IMR-90 (cell line): ENCODE results near the gene RAB36. TPM values are rescaled to one million over a fixed set of nuclear protein-coding genes. Genes with fewer than 3 reads are reported as not detected.

Experiments
- ATAC-seq: fragments of 200-7000 bp; cut with Tn5 transposase; 2 replicates; pipeline ENCODE4 v1.9.1; 2020; ENCODE audit warnings: low read depth, mild to moderate bottlenecking, moderate library complexity
- BruUV-seq: library from RNA; stranded (reverse); fragments of 400-500 nt; replicated peaks from 2 replicates; lab custom pipeline; 2021; lab: Mats Ljungman, UMichigan
- CTCF ChIA-PET: fragments of 300-600 bp; formaldehyde crosslinking; extraction: SDS; loops from one replicate; lab custom pipeline; 2021; ENCODE audit warnings: antibody characterized with exemption; lab: Yijun Ruan, JAX
- POLR2A ChIA-PET: fragments of 300-600 bp; sonication (Branson Sonifier 250); formaldehyde crosslinking; loops from one replicate; lab custom pipeline; 2022; ENCODE audit warnings: antibody characterized with exemption; ENCODE audit not compliant: unreplicated experiment; lab: Charles Lee
- DNase-seq: peaks from one replicate; pipeline ENCODE4 v3.0.0; 2013
- H2AFZ ChIP-seq: replicated peaks from 2 replicates; pipeline ENCODE3; 2013; ENCODE audit warnings: low read length, mild to moderate bottlenecking; ENCODE audit not compliant: poor library complexity
- H2AK5ac ChIP-seq: 2 replicates; pipeline ENCODE4 v1.6.1; 2013; ENCODE audit warnings: low read depth, low read length, inconsistent platforms
- H2AK9ac ChIP-seq: replicated peaks from 2 replicates; pipeline ENCODE3; 2013; ENCODE audit warnings: mild to moderate bottlenecking, low read depth, low read length, moderate library complexity; ENCODE audit not compliant: poor library complexity
- H2BK120ac ChIP-seq: 2 replicates; pipeline ENCODE4 v1.6.1; 2013; ENCODE audit warnings: low read depth, low read length, inconsistent platforms
- H2BK15ac ChIP-seq: 3 replicates; pipeline ENCODE4 v1.6.1; 2013; ENCODE audit warnings: low read depth, low read length, inconsistent platforms
- H2BK20ac ChIP-seq: 2 replicates; pipeline ENCODE4 v1.6.1; 2013; ENCODE audit warnings: low read depth, mild to moderate bottlenecking, inconsistent platforms, low read length, moderate library complexity
- H2BK5ac ChIP-seq: 2 replicates; pipeline ENCODE4 v1.6.1; 2013; ENCODE audit warnings: mild to moderate bottlenecking, low read depth, low read length, inconsistent platforms; ENCODE audit not compliant: poor library complexity, severe bottlenecking
- H3K14ac ChIP-seq: replicated peaks from 2 replicates; pipeline ENCODE4 v1.6.1; 2013; ENCODE audit warnings: low read depth, low read length, inconsistent platforms
- H3K18ac ChIP-seq: 2 replicates; pipeline ENCODE4 v1.6.1; 2013; ENCODE audit warnings: low read depth, low read length, control low read depth
- H3K23ac ChIP-seq: 2 replicates; pipeline ENCODE4 v1.6.1; 2013; ENCODE audit warnings: low read depth, low read length, inconsistent platforms
- H3K27ac ChIP-seq: 2 replicates; pipeline ENCODE4 v1.5.1; 2013; ENCODE audit warnings: mild to moderate bottlenecking, control low read depth, low read length; ENCODE audit not compliant: insufficient read depth
- H3K27me3 ChIP-seq: 2 replicates; pipeline ENCODE4 v1.6.1; 2013; ENCODE audit warnings: low read length; ENCODE audit not compliant: control insufficient read depth, insufficient read depth
- H3K36me3 ChIP-seq: 2 replicates; pipeline ENCODE4 v1.6.1; 2013; ENCODE audit warnings: low read length, mixed read lengths; ENCODE audit not compliant: control insufficient read depth, insufficient read depth
- H3K4ac ChIP-seq: 2 replicates; pipeline ENCODE4 v1.6.1; 2013; ENCODE audit warnings: low read depth, low read length, inconsistent platforms
- H3K4me1 ChIP-seq: 2 replicates; pipeline ENCODE4 v1.6.1; 2013; ENCODE audit warnings: low read length, mixed read lengths; ENCODE audit not compliant: control insufficient read depth, insufficient read depth
- H3K4me2 ChIP-seq: 2 replicates; pipeline ENCODE4 v1.6.1; 2013; ENCODE audit warnings: low read depth, mild to moderate bottlenecking, control low read depth, low read length, moderate library complexity
- H3K4me3 ChIP-seq: 2 replicates; pipeline ENCODE4 v1.5.1; 2013; ENCODE audit warnings: low read depth, mild to moderate bottlenecking, control low read depth, low read length, moderate library complexity; ENCODE audit not compliant: insufficient read depth
- H3K56ac ChIP-seq: 2 replicates; pipeline ENCODE4 v1.6.1; 2013; ENCODE audit warnings: low read length, inconsistent platforms; ENCODE audit not compliant: insufficient read depth; ENCODE audit errors: extremely low read depth
- H3K79me1 ChIP-seq, 2 experiments: 2 replicates each; pipeline ENCODE4 v1.6.1; 2013; ENCODE audit warnings: low read length in 2 of 2, inconsistent platforms in 1 of 2, low read depth in 1 of 2
- H3K9ac ChIP-seq: 2 replicates; pipeline ENCODE4 v1.6.1; 2013; ENCODE audit warnings: low read depth, low read length, control low read depth
- H3K9me1 ChIP-seq: 2 replicates; pipeline ENCODE4 v1.6.1; 2013; ENCODE audit warnings: low read length, inconsistent platforms; ENCODE audit not compliant: insufficient read depth
- H3K9me3 ChIP-seq: 2 replicates; pipeline ENCODE4 v1.6.1; 2013; ENCODE audit warnings: low read length; ENCODE audit not compliant: control insufficient read depth, insufficient read depth
- H4K20me1 ChIP-seq: 2 replicates; pipeline ENCODE4 v1.6.1; 2013; ENCODE audit warnings: low read length, inconsistent platforms; ENCODE audit not compliant: insufficient read depth
- H4K5ac ChIP-seq: 2 replicates; pipeline ENCODE4 v1.6.1; 2013; ENCODE audit warnings: mild to moderate bottlenecking, low read depth, low read length, control low read depth
- H4K8ac ChIP-seq, 2 experiments: 2 replicates each; pipeline ENCODE4 v1.6.1; 2013; ENCODE audit warnings: low read depth in 2 of 2, low read length in 2 of 2, control low read depth in 1 of 2, inconsistent platforms in 1 of 2
- H4K91ac ChIP-seq: 2 replicates; pipeline ENCODE4 v1.6.1; 2013; ENCODE audit warnings: low read depth, low read length, inconsistent platforms; ENCODE audit not compliant: insufficient read depth
- BHLHE40 ChIP-seq: fragments of 150-350 bp; IDR thresholded peaks from 2 replicates; pipeline ENCODE4 v1.6.1; 2016; ENCODE audit warnings: mild to moderate bottlenecking, low read depth, low read length
- CEBPB ChIP-seq: IDR thresholded peaks from 2 replicates; pipeline ENCODE4 v1.6.1; 2012; ENCODE audit warnings: low read depth, low read length, improper control_type of control experiment
- CHD1 ChIP-seq: IDR thresholded peaks from 2 replicates; pipeline ENCODE4 v1.6.1; 2012; ENCODE audit warnings: low read depth, low read length, improper control_type of control experiment
- CTCF ChIP-seq: conservative IDR thresholded peaks from 2 replicates; pipeline ENCODE4 v1.5.1; 2012; ENCODE audit warnings: mild to moderate bottlenecking, low read depth, low read length, improper control_type of control experiment
- ELK1 ChIP-seq: fragments of 150-350 bp; IDR thresholded peaks from 2 replicates; pipeline ENCODE4 v1.6.1; 2016; ENCODE audit warnings: low read depth, mild to moderate bottlenecking, low read length, moderate library complexity, borderline replicate concordance
- FOS ChIP-seq: fragments of 150-350 bp; IDR thresholded peaks from 2 replicates; pipeline ENCODE4 v1.6.1; 2016; ENCODE audit warnings: low read depth, low read length
- MAFK ChIP-seq: IDR thresholded peaks from 2 replicates; pipeline ENCODE4 v1.6.1; 2012; ENCODE audit warnings: low read depth, low read length, improper control_type of control experiment
- MAZ ChIP-seq: IDR thresholded peaks from 2 replicates; pipeline ENCODE4 v1.6.1; 2012; ENCODE audit warnings: low read depth, mild to moderate bottlenecking, low read length, improper control_type of control experiment, moderate library complexity, borderline replicate concordance
- MXI1 ChIP-seq: IDR thresholded peaks from 2 replicates; pipeline ENCODE4 v1.6.1; 2012; ENCODE audit warnings: low read depth, mild to moderate bottlenecking, low read length, moderate library complexity, borderline replicate concordance
- NFE2L2 ChIP-seq: fragments of 150-350 bp; IDR thresholded peaks from 2 replicates; pipeline ENCODE4 v1.6.1; 2016; ENCODE audit warnings: low read depth, mild to moderate bottlenecking, low read length
- POLR2A ChIP-seq: IDR thresholded peaks from 2 replicates; pipeline ENCODE4 v1.6.1; 2012; ENCODE audit warnings: mild to moderate bottlenecking, low read depth, low read length
- RAD21 ChIP-seq: IDR thresholded peaks from 2 replicates; pipeline ENCODE4 v1.6.1; 2012; ENCODE audit warnings: low read length, improper control_type of control experiment
- RCOR1 ChIP-seq: IDR thresholded peaks from 2 replicates; pipeline ENCODE4 v1.6.1; 2012; ENCODE audit warnings: mild to moderate bottlenecking, low read length, improper control_type of control experiment; ENCODE audit not compliant: insufficient replicate concordance
- SMC3 ChIP-seq: fragments of 150-350 bp; IDR thresholded peaks from 2 replicates; pipeline ENCODE4 v1.6.1; 2016; ENCODE audit warnings: low read depth, mild to moderate bottlenecking, antibody characterized with exemption, low read length, moderate library complexity
- USF2 ChIP-seq: fragments of 150-350 bp; IDR thresholded peaks from 2 replicates; pipeline ENCODE4 v1.6.1; 2017; ENCODE audit warnings: mild to moderate bottlenecking, antibody characterized with exemption, low read length, low read depth
- WGBS, 2 experiments: methylation state at CpG; one replicate each; pipeline versions ENCODE4 v1.1.5 to v1.1.7; 2013; ENCODE audit warnings: missing lambda C conversion rate in 2 of 2; ENCODE audit not compliant: insufficient read length in 1 of 2; ENCODE audit errors: extremely low coverage in 2 of 2; 5-methylcytosine and 5-hydroxymethylcytosine counted together
- dilution Hi-C: fragments of 300-500 bp; cut with HindIII; formaldehyde crosslinking; loops from one replicate; pipeline ENCODE4 v1.14.3; 2018; ENCODE audit warnings: low sequenced_read_pairs; ENCODE audit not compliant: unreplicated experiment
- in situ Hi-C: fragments of 300-500 bp; cut with MboI; formaldehyde crosslinking; loops from 3 replicates; pipeline ENCODE4 v1.14.3; 2019; ENCODE audit warnings: low sequenced_read_pairs, inconsistent platforms, mixed read lengths
- intact Hi-C: fragments of 100-400 bp; cut with micrococcal nuclease; formaldehyde crosslinking; loops from 2 replicates; pipeline ENCODE4 v1.10.0; 2022
- polyA plus RNA-seq, 3 experiments: library from polyadenylated mRNA; depleted of rRNA; stranded (reverse); fragments of >200 nt; gene quantifications; 2 replicates each; pipeline ENCODE4 v1.2.3, GENCODE V29; 2012; ENCODE audit warnings: low replicate concordance in 1 of 3
- total RNA-seq: library from RNA; depleted of rRNA; stranded (reverse); fragments of >200 nt; gene quantifications from 2 replicates; pipeline ENCODE4 v1.2.3, GENCODE V29; 2012

Gene RAB36
- total and polyA plus RNA-seq, 2 of the 4 experiments (the other 2 are of a cell fraction) = 3.6 to 4.0 TPM

- no peak for ATAC-seq
- Histone ChIP-seq H3K23ac (no peak overlapping the region), H4K5ac (no peak overlapping the region), H2AFZ (no peak overlapping the region), H3K9me1 (no peaks in the 10 kb centered on the region), H3K36me3 (no peaks in the 10 kb centered on the region), H3K9me3 (no peaks in the 10 kb centered on the region), H3K4ac (no peak overlapping the region), H3K27me3 (peaks cover 6% of the 10 kb centered on the region; the same call in 1 of the 2 replicates), H2AK9ac (no peak overlapping the region), H4K91ac (no peak overlapping the region), H2BK15ac (no peak overlapping the region), H2BK120ac (no peak overlapping the region), H3K14ac (no peak overlapping the region), H2BK20ac (no peak overlapping the region), H3K4me2 (no peak overlapping the region), H3K18ac (no peak overlapping the region), H4K20me1 (no peaks in the 10 kb centered on the region), H3K56ac (no peak overlapping the region), H3K4me1 (no peaks in the 10 kb centered on the region), H3K79me1 (no peaks in the 10 kb centered on the region), H3K27ac (no peak overlapping the region), H3K9ac (no peak overlapping the region), H4K8ac (no peak overlapping the region), H3K4me3 (no peak overlapping the region), H2AK5ac (no peak overlapping the region), H2BK5ac (no peak overlapping the region)
- ChIA-PET POLR2A (no interaction called here), CTCF (no interaction called here)
- WGBS, 2 experiments = 0% methylated on average over 1 of the region's 7 CpGs; no CpG with 5 or more reads in 1 of the 2 experiments
- no TSS peak for BruUV-seq
- no peak for DNase-seq
- intact Hi-C loops (no loop called here), in situ Hi-C loops (no loop called here), dilution Hi-C loops (no loop called here)
- no peak for TF ChIP-seq USF2
- TF ChIP-seq RCOR1 = no peak
- TF ChIP-seq MAZ = no peak
- no peak for TF ChIP-seq CTCF
- TF ChIP-seq ELK1 = no peak
- TF ChIP-seq SMC3 = no peak
- no peak for TF ChIP-seq CEBPB
- no peak for TF ChIP-seq MXI1
- no peak for TF ChIP-seq FOS
- no peak for TF ChIP-seq RAD21
- TF ChIP-seq POLR2A = no peak
- TF ChIP-seq NFE2L2 = no peak
- no peak for TF ChIP-seq MAFK
- no peak for TF ChIP-seq CHD1
- no peak for TF ChIP-seq BHLHE40
Measured at GRCh38 chr22:23108249-23109078, 36.8 kb upstream of the RAB36 start.
